Vagina (tissue), 2 donors: ENCODE measurements around the gene DOCK1.

Experiments
- CTCF ChIP-seq, 3 experiments: fragments of 450-650 bp in 2 of 3; fragments of 200-600 bp in 1 of 3; sonication (generic) in 1 of 3; IDR thresholded peaks; one replicate each; pipeline ENCODE4 v1.5.1; 2017 to 2019; ENCODE audit warnings: antibody characterized with exemption in 3 of 3, mild to moderate bottlenecking in 2 of 3, moderate library complexity in 2 of 3
- POLR2A ChIP-seq, 2 donors: fragments of 450-650 bp; IDR thresholded peaks; one replicate each; pipeline ENCODE4 v1.6.1; 2017; ENCODE audit warnings: antibody characterized with exemption in 2 of 2, mild to moderate bottlenecking in 2 of 2, moderate library complexity in 2 of 2
- POLR2AphosphoS5 ChIP-seq, 2 donors: sonication (generic); formaldehyde crosslinking; IDR thresholded peaks; one replicate each; pipeline ENCODE4 v1.9.0; 2017; ENCODE audit warnings: antibody characterized with exemption in 2 of 2, mild to moderate bottlenecking in 2 of 2, low read depth in 1 of 2; ENCODE audit not compliant: insufficient read depth in 1 of 2

DNA sequence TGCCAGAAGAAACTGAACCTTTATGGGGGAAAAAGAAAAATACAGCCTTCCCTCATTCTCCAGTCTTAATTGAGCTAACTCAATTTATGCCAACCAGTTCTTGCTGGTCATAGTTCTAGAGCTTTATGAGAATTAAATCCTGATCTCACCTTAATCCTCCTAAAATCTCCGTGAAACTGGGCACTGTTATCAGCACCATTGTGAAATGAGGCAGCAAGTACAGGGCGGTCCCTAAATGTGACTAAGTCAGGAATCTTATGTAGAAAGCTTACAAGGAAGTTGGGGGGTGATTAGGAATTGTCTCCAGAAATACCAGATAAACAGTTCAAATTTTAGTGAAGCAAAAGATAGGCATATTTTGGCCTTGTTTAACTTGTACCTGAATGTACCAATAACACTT is 301.9 kb downstream of the DOCK1 start:
- no peak for TF ChIP-seq CTCF (IDR thresholded peaks at IDR 0.05)
- no peak for TF ChIP-seq POLR2A (IDR thresholded peaks at IDR 0.05)
- no peak for TF ChIP-seq POLR2AphosphoS5 (IDR thresholded peaks at IDR 0.05; ENCODE audit: insufficient read depth in 1 of 2, low read depth in 1 of 2)
